KMS-11 (cell line): ENCODE measurements around the gene LSS.

Experiments used
- H2AFZ ChIP-seq: fragments of 200-600 bp; sonication (generic); 2 replicates; pipeline ENCODE4 v1.6.1; 2016; ENCODE audit warnings: antibody characterized with exemption, mixed run types, low read depth
- H3K27ac ChIP-seq: fragments of 200-600 bp; sonication (generic); 2 replicates; pipeline ENCODE4 v1.6.1; 2016; ENCODE audit warnings: mild to moderate bottlenecking, mixed run types
- H3K27me3 ChIP-seq: fragments of 200-600 bp; sonication (generic); 2 replicates; pipeline ENCODE4 v1.6.1; 2017; ENCODE audit warnings: mild to moderate bottlenecking, low read depth, mixed run types, moderate library complexity; ENCODE audit not compliant: insufficient read depth
- H3K36me3 ChIP-seq: fragments of 200-600 bp; sonication (generic); 2 replicates; pipeline ENCODE4 v1.6.1; 2017; ENCODE audit warnings: mild to moderate bottlenecking, mixed run types; ENCODE audit not compliant: insufficient read depth
- H3K4me1 ChIP-seq: fragments of 200-600 bp; sonication (generic); 2 replicates; pipeline ENCODE4 v1.6.1; 2016; ENCODE audit warnings: mild to moderate bottlenecking, low read depth, mixed run types; ENCODE audit not compliant: poor library complexity, severe bottlenecking
- H3K4me2 ChIP-seq: fragments of 200-600 bp; sonication (generic); 2 replicates; pipeline ENCODE4 v1.7.0; 2016; ENCODE audit warnings: mild to moderate bottlenecking, mixed run types
- H3K4me3 ChIP-seq: fragments of 200-600 bp; sonication (generic); IDR thresholded peaks from 2 replicates; pipeline ENCODE4 v1.6.1; 2017; ENCODE audit warnings: low read depth, low read length, mixed read lengths; ENCODE audit not compliant: insufficient read depth
- H3K79me2 ChIP-seq: fragments of 200-600 bp; sonication (generic); 2 replicates; pipeline ENCODE4 v1.6.1; 2016; ENCODE audit warnings: low read depth, mixed run types; ENCODE audit not compliant: insufficient read depth
- H3K9ac ChIP-seq: fragments of 200-600 bp; sonication (generic); 2 replicates; pipeline ENCODE4 v1.6.1; 2016; ENCODE audit warnings: mild to moderate bottlenecking, mixed run types
- H4K20me1 ChIP-seq: fragments of 200-600 bp; sonication (generic); 2 replicates; pipeline ENCODE4 v1.6.1; 2016; ENCODE audit warnings: mild to moderate bottlenecking, mixed run types; ENCODE audit not compliant: insufficient read depth
- TF ChIP-seq, protein P1 (sequence below): fragments of 200-600 bp; sonication (generic); conservative IDR thresholded peaks from 2 replicates; pipeline ENCODE4 v1.6.1; 2017; ENCODE audit warnings: low read depth, mild to moderate bottlenecking, antibody characterized with exemption, low read length, moderate library complexity, mixed read lengths

LSS gene

DNA sequence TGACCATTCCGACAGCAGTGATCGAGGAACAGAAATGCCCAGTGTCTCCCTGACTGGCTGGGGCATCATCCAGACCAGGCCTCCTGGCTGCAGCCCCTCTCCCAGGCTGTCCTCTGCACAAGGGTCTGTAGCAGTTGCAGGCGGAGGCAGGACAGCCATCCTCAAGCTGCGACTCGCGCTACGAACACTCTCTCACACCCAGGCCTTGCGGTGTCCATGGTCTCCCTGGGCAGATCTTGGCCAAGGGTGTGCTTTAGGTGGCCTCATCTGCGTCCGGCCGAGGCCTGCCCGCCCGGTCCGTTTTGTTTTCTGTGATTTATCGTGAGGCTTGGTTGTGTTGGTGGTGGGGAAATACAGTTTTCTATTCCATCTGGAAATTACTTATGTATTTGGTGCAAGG is 88.9 kb downstream of the LSS start:
- Histone ChIP-seq H3K79me2 (no peaks in the 10 kb centered on the region), H3K27ac (no peak overlapping the region), H3K9ac (no peak overlapping the region), H3K4me2 (no peak overlapping the region), H3K36me3 (no peaks in the 10 kb centered on the region), H3K4me1 (peaks cover 3% of the 10 kb centered on the region), H3K27me3 (peaks cover 54% of the 10 kb centered on the region), H2AFZ (no peak overlapping the region), H3K4me3 (no peak overlapping the region), H4K20me1 (no peaks in the 10 kb centered on the region)
- TF ChIP-seq, protein P1, sequence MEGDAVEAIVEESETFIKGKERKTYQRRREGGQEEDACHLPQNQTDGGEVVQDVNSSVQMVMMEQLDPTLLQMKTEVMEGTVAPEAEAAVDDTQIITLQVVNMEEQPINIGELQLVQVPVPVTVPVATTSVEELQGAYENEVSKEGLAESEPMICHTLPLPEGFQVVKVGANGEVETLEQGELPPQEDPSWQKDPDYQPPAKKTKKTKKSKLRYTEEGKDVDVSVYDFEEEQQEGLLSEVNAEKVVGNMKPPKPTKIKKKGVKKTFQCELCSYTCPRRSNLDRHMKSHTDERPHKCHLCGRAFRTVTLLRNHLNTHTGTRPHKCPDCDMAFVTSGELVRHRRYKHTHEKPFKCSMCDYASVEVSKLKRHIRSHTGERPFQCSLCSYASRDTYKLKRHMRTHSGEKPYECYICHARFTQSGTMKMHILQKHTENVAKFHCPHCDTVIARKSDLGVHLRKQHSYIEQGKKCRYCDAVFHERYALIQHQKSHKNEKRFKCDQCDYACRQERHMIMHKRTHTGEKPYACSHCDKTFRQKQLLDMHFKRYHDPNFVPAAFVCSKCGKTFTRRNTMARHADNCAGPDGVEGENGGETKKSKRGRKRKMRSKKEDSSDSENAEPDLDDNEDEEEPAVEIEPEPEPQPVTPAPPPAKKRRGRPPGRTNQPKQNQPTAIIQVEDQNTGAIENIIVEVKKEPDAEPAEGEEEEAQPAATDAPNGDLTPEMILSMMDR = no peak

DNA sequence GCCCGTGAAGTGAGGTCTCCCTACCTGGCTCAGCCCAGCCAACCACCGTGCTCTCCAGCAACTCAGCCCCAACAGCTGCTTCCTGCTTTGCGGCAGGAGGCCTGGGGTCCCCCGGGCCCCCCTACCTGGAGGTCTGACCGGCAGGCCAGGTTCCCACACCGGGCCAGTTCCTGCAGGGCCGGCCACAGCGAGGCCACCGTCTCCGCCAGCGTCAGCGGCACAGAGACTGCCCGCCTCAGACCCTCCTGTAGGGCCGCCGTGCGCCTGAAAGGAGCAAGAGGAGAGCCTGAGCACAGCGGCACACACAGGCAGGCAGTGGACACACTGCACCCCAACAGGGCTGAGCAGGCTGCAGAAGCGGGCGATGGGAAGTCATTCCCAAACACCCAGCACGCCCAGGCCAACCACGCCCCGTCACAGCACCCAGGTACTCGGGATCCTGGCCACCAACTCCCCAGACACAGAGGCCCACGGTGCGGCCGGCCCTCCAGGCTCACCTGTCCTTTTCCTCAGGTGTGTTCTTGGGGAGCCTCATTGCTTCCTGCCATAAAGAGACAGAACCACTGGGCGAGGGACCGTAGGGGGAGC is 90.1 kb downstream of the LSS start:
- Histone ChIP-seq H3K27ac (no peak overlapping the region), H3K4me1 (peaks cover 2% of the 10 kb centered on the region), H3K36me3 (no peaks in the 10 kb centered on the region), H3K79me2 (no peaks in the 10 kb centered on the region), H2AFZ (no peak overlapping the region), H3K4me3 (no peak overlapping the region), H3K4me2 (no peak overlapping the region), H4K20me1 (no peaks in the 10 kb centered on the region), H3K27me3 (peaks cover 54% of the 10 kb centered on the region), H3K9ac (no peak overlapping the region)
- TF ChIP-seq, protein P1 = no peak
